OCI-LY1 (cell line): ENCODE measurements around the gene DNAJC6.

Source experiments
- H2AFZ ChIP-seq: fragments of 200-600 bp; sonication (generic), shearing (Covaris generic); 2 replicates; pipeline ENCODE4 v1.6.0; 2014; ENCODE audit warnings: antibody characterized with exemption, mild to moderate bottlenecking, low read length
- H3F3A ChIP-seq: fragments of 200-600 bp; sonication (generic), shearing (Covaris generic); 2 replicates; pipeline ENCODE4 v1.6.0; 2014; ENCODE audit warnings: mild to moderate bottlenecking, antibody characterized with exemption, low read length, moderate library complexity; ENCODE audit not compliant: insufficient read depth
- H3K27ac ChIP-seq: fragments of 200-600 bp; sonication (generic); 2 replicates; pipeline ENCODE4 v1.5.1; 2014; ENCODE audit warnings: low read length, mixed run types, mild to moderate bottlenecking, low read depth; ENCODE audit not compliant: poor library complexity, severe bottlenecking
- H3K27me3 ChIP-seq: fragments of 200-600 bp; sonication (generic); 2 replicates; pipeline ENCODE4 v1.6.0; 2014; ENCODE audit warnings: antibody characterized with exemption, mild to moderate bottlenecking, low read length, moderate library complexity; ENCODE audit not compliant: insufficient read depth
- H3K36me3 ChIP-seq: fragments of 200-600 bp; sonication (generic); 2 replicates; pipeline ENCODE4 v1.6.1; 2014; ENCODE audit warnings: mild to moderate bottlenecking, antibody characterized with exemption, low read length, moderate library complexity, mixed read lengths; ENCODE audit not compliant: insufficient read depth
- H3K4me1 ChIP-seq: fragments of 200-600 bp; sonication (generic); 2 replicates; pipeline ENCODE4 v1.5.1; 2014; ENCODE audit warnings: mild to moderate bottlenecking, low read length, moderate library complexity; ENCODE audit not compliant: insufficient read depth, severe bottlenecking
- H3K4me2 ChIP-seq: fragments of 200-600 bp; sonication (generic), shearing (Covaris generic); 2 replicates; pipeline ENCODE4 v1.6.1; 2014; ENCODE audit warnings: low read length
- H3K4me3 ChIP-seq: fragments of 200-600 bp; sonication (generic); 2 replicates; pipeline ENCODE4 v1.5.1; 2014; ENCODE audit warnings: low read length, low read depth, mild to moderate bottlenecking, mixed read lengths; ENCODE audit not compliant: poor library complexity, severe bottlenecking
- H3K79me2 ChIP-seq: fragments of 200-600 bp; shearing (Covaris generic); 2 replicates; pipeline ENCODE4 v1.6.1; 2016; ENCODE audit warnings: mixed run types, low read length, mixed read lengths; ENCODE audit not compliant: insufficient read depth
- H3K9ac ChIP-seq: fragments of 200-600 bp; sonication (generic), shearing (Covaris generic); 2 replicates; pipeline ENCODE4 v1.6.1; 2014; ENCODE audit warnings: mild to moderate bottlenecking, low read length, mixed read lengths
- H3K9me2 ChIP-seq: fragments of 200-600 bp; sonication (generic), shearing (Covaris generic); 2 replicates; pipeline ENCODE4 v1.6.1; 2014; ENCODE audit warnings: low read depth, mild to moderate bottlenecking, low read length, mixed read lengths
- H3K9me3 ChIP-seq: fragments of 200-600 bp; shearing (Covaris generic); 2 replicates; pipeline ENCODE4 v1.6.1; 2014; ENCODE audit warnings: low read length, mixed read lengths
- H4K20me1 ChIP-seq: fragments of 200-600 bp; sonication (generic), shearing (Covaris generic); 2 replicates; pipeline ENCODE4 v1.6.0; 2016; ENCODE audit warnings: mild to moderate bottlenecking, low read length; ENCODE audit not compliant: insufficient read depth
- EZH2 ChIP-seq: fragments of 200-600 bp; sonication (generic), shearing (Covaris generic); IDR thresholded peaks from 2 replicates; pipeline ENCODE4 v1.8.0; 2017; ENCODE audit warnings: borderline replicate concordance, mixed run types, mild to moderate bottlenecking, antibody characterized with exemption, low read length, moderate library complexity, mixed read lengths
- TF ChIP-seq, protein P1 (sequence below): fragments of 200-600 bp; sonication (generic), shearing (Covaris generic); IDR thresholded peaks from 2 replicates; pipeline ENCODE4 v1.5.1; 2017; ENCODE audit warnings: mild to moderate bottlenecking, antibody characterized with exemption, low read length, moderate library complexity, mixed read lengths

DNAJC6 gene

DNA sequence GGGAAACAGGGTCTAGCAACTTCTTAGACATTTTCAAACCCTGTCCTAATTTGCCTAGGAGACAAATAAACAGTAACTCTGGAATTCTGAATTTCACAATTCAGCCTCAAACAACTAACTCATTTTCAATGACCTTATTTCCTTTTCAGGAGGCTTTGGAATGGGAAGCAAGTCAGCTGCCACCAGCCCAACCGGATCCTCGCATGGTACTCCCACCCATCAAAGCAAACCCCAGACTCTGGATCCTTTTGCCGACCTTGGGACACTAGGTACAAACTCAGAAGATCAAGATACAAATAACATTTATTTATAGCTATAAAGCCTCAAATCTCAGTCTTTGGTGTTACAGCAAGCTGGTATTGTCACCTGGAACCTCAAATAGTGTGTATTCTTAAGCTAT is 92.3 kb downstream of the DNAJC6 start:
- H3K9ac ChIP-seq = no peak overlapping the region
- H3K27me3 ChIP-seq = no peaks in the 10 kb centered on the region
- no peak overlapping the region for H2AFZ ChIP-seq
- no peaks in the 10 kb centered on the region for H3K9me3 ChIP-seq
- no peak for TF ChIP-seq EZH2
- TF ChIP-seq, protein P1, sequence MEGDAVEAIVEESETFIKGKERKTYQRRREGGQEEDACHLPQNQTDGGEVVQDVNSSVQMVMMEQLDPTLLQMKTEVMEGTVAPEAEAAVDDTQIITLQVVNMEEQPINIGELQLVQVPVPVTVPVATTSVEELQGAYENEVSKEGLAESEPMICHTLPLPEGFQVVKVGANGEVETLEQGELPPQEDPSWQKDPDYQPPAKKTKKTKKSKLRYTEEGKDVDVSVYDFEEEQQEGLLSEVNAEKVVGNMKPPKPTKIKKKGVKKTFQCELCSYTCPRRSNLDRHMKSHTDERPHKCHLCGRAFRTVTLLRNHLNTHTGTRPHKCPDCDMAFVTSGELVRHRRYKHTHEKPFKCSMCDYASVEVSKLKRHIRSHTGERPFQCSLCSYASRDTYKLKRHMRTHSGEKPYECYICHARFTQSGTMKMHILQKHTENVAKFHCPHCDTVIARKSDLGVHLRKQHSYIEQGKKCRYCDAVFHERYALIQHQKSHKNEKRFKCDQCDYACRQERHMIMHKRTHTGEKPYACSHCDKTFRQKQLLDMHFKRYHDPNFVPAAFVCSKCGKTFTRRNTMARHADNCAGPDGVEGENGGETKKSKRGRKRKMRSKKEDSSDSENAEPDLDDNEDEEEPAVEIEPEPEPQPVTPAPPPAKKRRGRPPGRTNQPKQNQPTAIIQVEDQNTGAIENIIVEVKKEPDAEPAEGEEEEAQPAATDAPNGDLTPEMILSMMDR = no peak
- no peak overlapping the region for H3K4me3 ChIP-seq
- H3F3A ChIP-seq = no peaks in the 10 kb centered on the region
- no peaks in the 10 kb centered on the region for H3K4me1 ChIP-seq
- H3K36me3 ChIP-seq = no peaks in the 10 kb centered on the region
- no peak overlapping the region for H3K4me2 ChIP-seq
- no peak overlapping the region for H3K27ac ChIP-seq
- no peaks in the 10 kb centered on the region for H3K9me2 ChIP-seq
- no peaks in the 10 kb centered on the region for H3K79me2 ChIP-seq
- H4K20me1 ChIP-seq = no peaks in the 10 kb centered on the region

DNA sequence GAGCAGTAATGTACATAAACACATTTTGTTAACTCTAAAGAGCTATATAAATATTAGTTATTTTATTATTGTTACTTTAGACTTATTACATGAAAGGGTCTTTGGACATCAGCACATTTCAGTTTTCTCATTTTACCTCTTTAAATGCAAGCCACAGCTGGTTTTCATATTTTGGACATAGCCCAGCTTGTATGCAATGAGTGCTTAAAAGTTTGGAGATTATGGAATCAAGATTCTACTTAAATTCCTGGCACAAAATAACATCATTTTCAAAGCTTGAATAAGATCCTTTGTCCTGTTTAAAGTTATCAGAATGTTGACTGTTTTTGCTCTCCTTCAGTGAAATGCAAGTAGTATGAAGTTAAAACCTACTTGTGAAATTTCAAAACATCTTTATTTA is 95.6 kb downstream of the DNAJC6 start:
- Histone ChIP-seq H3K27me3 (no peaks in the 10 kb centered on the region), H3K27ac (no peak overlapping the region), H3F3A (no peaks in the 10 kb centered on the region), H3K9me3 (no peaks in the 10 kb centered on the region), H3K79me2 (no peaks in the 10 kb centered on the region), H3K9ac (no peak overlapping the region), H3K9me2 (no peaks in the 10 kb centered on the region), H3K4me2 (no peak overlapping the region), H4K20me1 (no peaks in the 10 kb centered on the region), H2AFZ (no peak overlapping the region), H3K4me3 (no peak overlapping the region), H3K36me3 (no peaks in the 10 kb centered on the region), H3K4me1 (no peaks in the 10 kb centered on the region)
- no peak for TF ChIP-seq EZH2
- TF ChIP-seq, protein P1 = no peak

DNA sequence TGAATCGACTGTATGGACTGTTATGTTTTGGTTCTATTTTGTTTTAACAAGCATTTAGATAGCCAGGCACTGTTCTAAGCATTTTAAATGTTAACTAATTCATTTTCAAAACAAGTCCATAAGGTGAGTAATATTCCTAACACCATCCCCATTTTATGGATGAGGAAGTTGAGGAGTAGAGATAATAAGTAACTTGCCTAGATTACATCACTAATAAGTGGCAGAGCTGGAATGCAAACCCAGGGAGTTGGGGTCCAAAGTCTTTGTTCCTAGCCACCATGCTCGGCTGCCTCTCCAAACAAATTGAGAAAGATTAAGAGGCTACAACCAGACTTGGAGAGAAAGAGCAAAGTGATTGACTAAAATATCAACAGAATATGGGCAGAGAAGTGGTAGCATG is 98.5 kb downstream of the DNAJC6 start:
- no peaks in the 10 kb centered on the region for H3K4me1 ChIP-seq
- H3F3A ChIP-seq = no peaks in the 10 kb centered on the region
- no peaks in the 10 kb centered on the region for H3K9me2 ChIP-seq
- H2AFZ ChIP-seq = no peak overlapping the region
- H3K36me3 ChIP-seq = 0 out of 2 replicates have a peak, but pooled peaks cover 3% of the 10 kb centered on the region
- H3K4me2 ChIP-seq = no peak overlapping the region
- no peak overlapping the region for H3K9ac ChIP-seq
- no peak overlapping the region for H3K4me3 ChIP-seq
- TF ChIP-seq, protein P1 = no peak
- TF ChIP-seq EZH2 = no peak
- H3K9me3 ChIP-seq = no peaks in the 10 kb centered on the region
- H3K79me2 ChIP-seq = no peaks in the 10 kb centered on the region
- H4K20me1 ChIP-seq = no peaks in the 10 kb centered on the region
- no peaks in the 10 kb centered on the region for H3K27me3 ChIP-seq
- no peak overlapping the region for H3K27ac ChIP-seq
